Osteocyte (in vitro differentiated cells): ENCODE measurements around the gene AMY1B. TPM values are rescaled to one million over a fixed set of nuclear protein-coding genes. Genes with fewer than 3 reads are reported as not detected.
"Not testable (repeated sequence)": the region's sequence is repeated elsewhere in the genome, so short reads cannot be mapped to it uniquely, and the experiment has no call there.

Source experiments
- DNase-seq: peaks from one replicate; pipeline ENCODE4 v3.0.0; 2021; ENCODE audit warnings: mixed read lengths; ENCODE audit not compliant: unreplicated experiment; ENCODE audit errors: extremely low spot score
- H3K27ac Mint-ChIP-seq: one replicate; pipeline ENCODE4 v1.8.0; 2021; ENCODE audit warnings: mild to moderate bottlenecking, mixed read lengths; ENCODE audit not compliant: unreplicated experiment
- H3K27me3 Mint-ChIP-seq: one replicate; pipeline ENCODE4 v1.8.0; 2021; ENCODE audit warnings: mixed read lengths; ENCODE audit not compliant: unreplicated experiment
- H3K36me3 Mint-ChIP-seq: one replicate; pipeline ENCODE4 v1.8.0; 2021; ENCODE audit warnings: mixed read lengths; ENCODE audit not compliant: unreplicated experiment
- H3K4me1 Mint-ChIP-seq: one replicate; pipeline ENCODE4 v1.8.0; 2021; ENCODE audit warnings: mixed read lengths; ENCODE audit not compliant: unreplicated experiment
- H3K4me3 Mint-ChIP-seq: one replicate; pipeline ENCODE4 v1.8.0; 2021; ENCODE audit warnings: mild to moderate bottlenecking, moderate library complexity, mixed read lengths; ENCODE audit not compliant: unreplicated experiment
- H3K9me3 Mint-ChIP-seq: one replicate; pipeline ENCODE4 v1.8.0; 2021; ENCODE audit warnings: mixed read lengths; ENCODE audit not compliant: unreplicated experiment
- long read RNA-seq: library from polyadenylated mRNA; unstranded; transcript quantifications from one replicate; pipeline ENCODE4 v2.0.0, GENCODE V29; 2021
- total RNA-seq: library from RNA; stranded (reverse); gene quantifications from 2 replicates; pipeline ENCODE4 v1.2.1, GENCODE V29; 2021

The AMY1B gene
- not detected in 2 replicates for total RNA-seq
- long read RNA-seq = 0 reads

- not testable (repeated sequence) for H3K4me3 Mint-ChIP-seq, H3K36me3 Mint-ChIP-seq, H3K9me3 Mint-ChIP-seq, H3K4me1 Mint-ChIP-seq, H3K27me3 Mint-ChIP-seq, H3K27ac Mint-ChIP-seq, DNase-seq
These were observed at the start of gene AMY1B for GRCh38 chr1:103696110-103696509. Gene AMY1B (minus strand): TSS chr1:103696210. CDS start chr1:103695639, 571 bp downstream.

GRCh38 chr1:103745040-103745439, 49.0 kb upstream of the AMY1B start:
- H3K36me3 Mint-ChIP-seq, H3K27ac Mint-ChIP-seq, H3K9me3 Mint-ChIP-seq: not testable (repeated sequence)

DNA sequence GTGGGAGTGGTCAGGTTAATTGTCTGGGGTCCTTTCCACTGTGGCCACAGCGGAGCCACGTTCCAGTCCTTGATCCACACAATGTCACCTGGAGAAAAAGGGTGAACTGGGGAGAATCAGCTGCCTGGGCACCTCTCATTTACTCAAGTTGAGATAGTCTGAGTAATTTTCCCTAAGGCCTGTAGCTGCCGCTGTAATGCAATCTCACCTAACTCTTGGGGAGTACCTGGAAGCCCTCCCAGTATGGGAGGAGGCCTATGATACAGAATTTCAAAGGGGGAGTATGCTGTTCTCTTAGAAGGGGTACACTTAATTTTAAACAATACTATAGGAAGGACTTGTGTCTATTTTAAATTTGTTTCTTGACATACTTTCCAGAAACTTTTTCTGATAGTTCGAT, 48.4 kb upstream of the AMY1B start:
- not testable (repeated sequence) for H3K27me3 Mint-ChIP-seq, H3K36me3 Mint-ChIP-seq, H3K4me1 Mint-ChIP-seq, H3K9me3 Mint-ChIP-seq, H3K4me3 Mint-ChIP-seq, DNase-seq, H3K27ac Mint-ChIP-seq

More at GRCh38 chr1:103745040-103745439, 49.0 kb upstream of the AMY1B start:
- DNase-seq, H3K27me3 Mint-ChIP-seq, H3K4me1 Mint-ChIP-seq, H3K4me3 Mint-ChIP-seq: not testable (repeated sequence)

DNA sequence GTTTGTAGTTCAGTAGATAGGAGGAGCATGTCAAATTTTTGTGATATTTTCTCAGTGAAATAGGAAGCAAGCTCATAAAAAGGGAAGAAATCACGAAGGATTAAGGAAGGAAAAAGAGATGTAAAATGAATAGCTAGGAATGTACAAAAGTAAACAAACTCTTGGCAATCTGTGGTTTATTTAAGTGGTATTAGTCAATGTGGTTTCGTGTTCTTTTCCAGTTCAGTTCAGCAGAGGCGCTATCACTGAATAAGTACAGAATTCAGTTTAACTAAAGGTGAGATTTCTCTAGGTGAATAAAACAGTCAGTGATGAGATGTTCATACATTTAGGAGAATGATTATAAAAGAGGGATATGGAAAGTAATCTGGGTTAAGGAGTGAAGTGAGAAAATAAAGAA, 42.0 kb upstream of the AMY1B start:
- H3K9me3 Mint-ChIP-seq = not testable (repeated sequence)

DNA sequence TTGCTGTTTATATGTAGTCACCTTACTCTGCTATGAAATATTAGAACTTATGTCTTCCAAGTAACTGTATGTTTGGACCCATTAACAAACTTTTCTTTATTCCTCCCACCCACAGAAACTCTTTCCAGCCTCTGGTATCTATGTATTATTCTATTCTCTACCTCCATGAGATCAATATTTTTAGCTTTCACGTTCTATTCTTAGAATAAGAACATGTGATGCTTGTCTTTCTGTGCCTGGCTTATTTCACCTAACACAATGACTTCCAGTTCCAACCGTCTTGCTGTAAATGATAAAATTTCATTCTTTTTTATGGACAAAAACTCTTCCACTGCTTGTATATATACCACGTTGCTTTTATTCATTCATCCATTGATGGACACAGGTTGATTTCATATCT, 39.3 kb upstream of the AMY1B start:
- H3K4me3 Mint-ChIP-seq, H3K27ac Mint-ChIP-seq, H3K4me1 Mint-ChIP-seq, H3K27me3 Mint-ChIP-seq, H3K36me3 Mint-ChIP-seq, H3K9me3 Mint-ChIP-seq, DNase-seq: not testable (repeated sequence)

More for the DNA sequence above, 42.0 kb upstream of the AMY1B start:
- not testable (repeated sequence) for H3K4me1 Mint-ChIP-seq, H3K36me3 Mint-ChIP-seq, H3K4me3 Mint-ChIP-seq, H3K27ac Mint-ChIP-seq, H3K27me3 Mint-ChIP-seq, DNase-seq

- not testable (repeated sequence) for H3K27ac Mint-ChIP-seq, H3K36me3 Mint-ChIP-seq, H3K4me1 Mint-ChIP-seq, DNase-seq, H3K4me3 Mint-ChIP-seq, H3K27me3 Mint-ChIP-seq, H3K9me3 Mint-ChIP-seq
These were observed 25.5 kb upstream of the AMY1B start for GRCh38 chr1:103721473-103721872.

DNA sequence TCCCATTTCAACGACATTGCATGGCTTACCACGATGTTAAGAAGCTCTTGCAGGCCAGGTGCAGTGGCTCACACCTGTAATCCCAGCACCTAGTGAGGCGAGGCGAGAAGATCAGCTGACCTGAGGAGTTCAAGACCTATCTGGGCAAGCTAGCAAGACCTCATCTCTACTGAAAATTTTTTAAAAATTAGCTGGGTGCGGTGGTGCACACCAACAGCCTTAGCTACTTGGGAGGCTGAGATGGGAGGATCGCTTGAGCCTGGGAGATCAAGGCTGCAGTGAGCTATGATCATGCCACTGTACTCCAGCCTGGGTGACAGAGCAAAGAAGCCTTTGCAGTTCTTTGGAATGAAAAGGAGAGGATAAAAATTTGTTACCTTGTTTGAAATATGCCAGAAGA, 21.4 kb upstream of the AMY1B start:
- not testable (repeated sequence) for H3K4me1 Mint-ChIP-seq, H3K27ac Mint-ChIP-seq, H3K27me3 Mint-ChIP-seq, H3K4me3 Mint-ChIP-seq, H3K9me3 Mint-ChIP-seq, H3K36me3 Mint-ChIP-seq
- DNase-seq = peak; percentile 78

- H3K4me3 Mint-ChIP-seq, H3K4me1 Mint-ChIP-seq, H3K36me3 Mint-ChIP-seq, DNase-seq, H3K27ac Mint-ChIP-seq, H3K27me3 Mint-ChIP-seq, H3K9me3 Mint-ChIP-seq: not testable (repeated sequence)
These were observed 14.4 kb upstream of the AMY1B start for GRCh38 chr1:103710381-103710780.

GRCh38 chr1:103707670-103708069, 11.7 kb upstream of the AMY1B start:
- DNase-seq, H3K36me3 Mint-ChIP-seq, H3K4me1 Mint-ChIP-seq, H3K4me3 Mint-ChIP-seq, H3K27ac Mint-ChIP-seq, H3K9me3 Mint-ChIP-seq, H3K27me3 Mint-ChIP-seq: not testable (repeated sequence)

GRCh38 chr1:103701256-103701655, 5.2 kb upstream of the AMY1B start:
- H3K27ac Mint-ChIP-seq, H3K27me3 Mint-ChIP-seq, DNase-seq, H3K4me1 Mint-ChIP-seq, H3K4me3 Mint-ChIP-seq, H3K36me3 Mint-ChIP-seq, H3K9me3 Mint-ChIP-seq: not testable (repeated sequence)

- not testable (repeated sequence) for H3K4me3 Mint-ChIP-seq, H3K27ac Mint-ChIP-seq, DNase-seq, H3K9me3 Mint-ChIP-seq, H3K27me3 Mint-ChIP-seq, H3K4me1 Mint-ChIP-seq, H3K36me3 Mint-ChIP-seq
These were observed 4.7 kb upstream of the AMY1B start for GRCh38 chr1:103700669-103701068.

GRCh38 chr1:103697430-103697829, 1.4 kb upstream of the AMY1B start:
- H3K4me3 Mint-ChIP-seq, DNase-seq, H3K27me3 Mint-ChIP-seq, H3K4me1 Mint-ChIP-seq, H3K27ac Mint-ChIP-seq, H3K36me3 Mint-ChIP-seq, H3K9me3 Mint-ChIP-seq: not testable (repeated sequence)

GRCh38 chr1:103676335-103676734, 19.7 kb downstream of the AMY1B start:
- H3K27me3 Mint-ChIP-seq, H3K4me3 Mint-ChIP-seq, H3K4me1 Mint-ChIP-seq, H3K9me3 Mint-ChIP-seq, DNase-seq, H3K36me3 Mint-ChIP-seq, H3K27ac Mint-ChIP-seq: not testable (repeated sequence)
